Measurements from ENCODE around the gene CDC14C.

Gene CDC14C

GRCh38 chr7:48976253-48976652 lies 51.9 kb downstream of the CDC14C start:
- no peak for DNase-seq (ENCODE audit: low read depth)

GRCh38 chr7:48976850-48977249 lies 52.5 kb downstream of the CDC14C start:
- DNase-seq (ENCODE audit: low read depth), result no peak

All from activated T-helper 9 cell treated with anti-CD3 and anti-CD28 coated beads, Interleukin-2, amount 50 U/mL, for 16 hours (primary cell).